Type B pancreatic cell (in vitro differentiated cells): ENCODE results near the gene RAP1GAP. TPM values are rescaled to one million over a fixed set of nuclear protein-coding genes. Genes with fewer than 3 reads are reported as not detected.

Source experiments
- DNase-seq: peaks from one replicate; pipeline ENCODE4 v3.0.0; 2021; ENCODE audit warnings: mixed read lengths; ENCODE audit not compliant: unreplicated experiment; ENCODE audit errors: extremely low spot score
- H3K27ac Mint-ChIP-seq: 2 replicates; pipeline ENCODE4 v1.8.0; 2021; ENCODE audit warnings: mild to moderate bottlenecking, mixed read lengths
- H3K27me3 Mint-ChIP-seq: 2 replicates; pipeline ENCODE4 v1.8.0; 2021; ENCODE audit warnings: mixed read lengths
- H3K36me3 Mint-ChIP-seq: 2 replicates; pipeline ENCODE4 v1.8.0; 2021; ENCODE audit warnings: mixed read lengths
- H3K4me1 Mint-ChIP-seq: one replicate; pipeline ENCODE4 v1.8.0; 2021; ENCODE audit warnings: mixed read lengths; ENCODE audit not compliant: unreplicated experiment
- H3K4me3 Mint-ChIP-seq: 2 replicates; pipeline ENCODE4 v1.8.0; 2021; ENCODE audit warnings: mild to moderate bottlenecking, mixed read lengths
- H3K9me3 Mint-ChIP-seq: 2 replicates; pipeline ENCODE4 v1.8.0; 2021; ENCODE audit warnings: mixed read lengths
- total RNA-seq: library from RNA; stranded (reverse); gene quantifications from 2 replicates; pipeline ENCODE4 v1.2.1, GENCODE V29; 2021; ENCODE audit warnings: low replicate concordance
- TF ChIP-seq, protein P1 (sequence below): fragments of 200-600 bp; sonication (generic); conservative IDR thresholded peaks from 2 replicates; pipeline ENCODE4 v1.5.0; 2021; ENCODE audit warnings: antibody characterized with exemption, mild to moderate bottlenecking

RAP1GAP gene
- total RNA-seq, 1 donor from 2014 or later = 18.5 TPM

DNA sequence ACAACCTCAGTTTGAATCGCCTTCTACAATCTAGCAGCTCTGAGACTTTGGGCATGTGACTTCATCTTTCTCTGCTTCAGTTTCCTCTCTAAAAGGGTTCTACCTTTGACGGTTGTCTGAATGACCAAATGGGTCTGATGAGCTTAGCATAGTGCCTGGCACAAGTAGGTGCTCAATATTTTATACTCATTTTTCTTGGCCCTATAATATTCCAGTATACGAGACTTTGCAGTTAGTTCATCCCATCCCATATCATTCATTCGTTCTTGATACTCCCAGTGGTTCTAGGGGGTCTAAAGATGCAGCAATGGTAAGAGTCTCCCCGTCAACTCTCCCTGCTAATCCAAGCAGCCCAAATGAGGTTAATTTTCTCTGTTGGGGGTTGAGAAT lies 92.4 kb downstream of the RAP1GAP start:
- Mint-ChIP-seq H3K36me3 (no peaks in the 10 kb centered on the region), H3K4me3 (no peak overlapping the region), H3K27ac (no peak overlapping the region), H3K4me1 (peaks cover 6% of the 10 kb centered on the region), H3K27me3 (peaks cover 13% of the 10 kb centered on the region), H3K9me3 (no peaks in the 10 kb centered on the region)
- TF ChIP-seq, protein P1, sequence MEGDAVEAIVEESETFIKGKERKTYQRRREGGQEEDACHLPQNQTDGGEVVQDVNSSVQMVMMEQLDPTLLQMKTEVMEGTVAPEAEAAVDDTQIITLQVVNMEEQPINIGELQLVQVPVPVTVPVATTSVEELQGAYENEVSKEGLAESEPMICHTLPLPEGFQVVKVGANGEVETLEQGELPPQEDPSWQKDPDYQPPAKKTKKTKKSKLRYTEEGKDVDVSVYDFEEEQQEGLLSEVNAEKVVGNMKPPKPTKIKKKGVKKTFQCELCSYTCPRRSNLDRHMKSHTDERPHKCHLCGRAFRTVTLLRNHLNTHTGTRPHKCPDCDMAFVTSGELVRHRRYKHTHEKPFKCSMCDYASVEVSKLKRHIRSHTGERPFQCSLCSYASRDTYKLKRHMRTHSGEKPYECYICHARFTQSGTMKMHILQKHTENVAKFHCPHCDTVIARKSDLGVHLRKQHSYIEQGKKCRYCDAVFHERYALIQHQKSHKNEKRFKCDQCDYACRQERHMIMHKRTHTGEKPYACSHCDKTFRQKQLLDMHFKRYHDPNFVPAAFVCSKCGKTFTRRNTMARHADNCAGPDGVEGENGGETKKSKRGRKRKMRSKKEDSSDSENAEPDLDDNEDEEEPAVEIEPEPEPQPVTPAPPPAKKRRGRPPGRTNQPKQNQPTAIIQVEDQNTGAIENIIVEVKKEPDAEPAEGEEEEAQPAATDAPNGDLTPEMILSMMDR = no peak
- no peak for DNase-seq

DNA sequence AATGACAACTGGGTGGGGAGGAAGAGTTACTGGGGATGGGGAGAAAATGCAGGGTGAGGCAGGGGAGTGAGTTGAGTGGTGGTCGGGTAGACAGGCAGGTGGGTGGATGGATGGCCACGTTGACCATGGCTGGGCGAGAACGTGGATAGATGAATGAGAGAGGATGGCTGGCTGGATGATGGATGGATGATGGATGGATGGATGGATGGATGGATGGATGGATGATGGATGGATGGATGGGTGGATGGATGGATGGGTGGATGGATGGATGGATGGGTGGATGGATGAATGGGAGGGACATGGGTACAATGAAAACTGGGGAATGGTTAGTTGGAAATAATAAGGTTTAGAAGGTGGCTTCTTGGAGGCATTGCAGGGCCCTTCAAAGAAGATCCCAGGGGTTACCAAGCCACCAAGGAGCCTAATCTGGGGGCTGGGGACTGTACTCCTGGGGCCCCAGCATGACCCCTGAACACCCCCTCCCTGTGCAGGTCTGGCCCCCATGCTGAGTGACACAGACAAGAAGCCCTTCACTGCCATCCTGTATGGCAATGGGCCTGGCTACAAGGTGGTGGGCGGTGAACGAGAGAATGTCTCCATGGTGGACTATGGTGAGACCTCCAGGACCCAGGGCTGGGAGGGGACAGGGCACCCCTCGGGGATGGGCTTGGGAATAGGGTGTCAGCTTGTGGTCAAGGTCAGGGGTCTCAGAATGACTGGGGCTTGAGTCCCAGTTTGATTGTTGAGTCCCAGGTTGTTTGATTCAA lies 92.9 kb downstream of the RAP1GAP start:
- Mint-ChIP-seq H3K9me3 (no peaks in the 10 kb centered on the region), H3K36me3 (no peaks in the 10 kb centered on the region), H3K27ac (no peak overlapping the region), H3K4me3 (no peak overlapping the region), H3K27me3 (peaks cover 9% of the 10 kb centered on the region), H3K4me1 (peaks cover 6% of the 10 kb centered on the region)
- TF ChIP-seq, protein P1 = no peak
- DNase-seq = peak; percentile 54

DNA sequence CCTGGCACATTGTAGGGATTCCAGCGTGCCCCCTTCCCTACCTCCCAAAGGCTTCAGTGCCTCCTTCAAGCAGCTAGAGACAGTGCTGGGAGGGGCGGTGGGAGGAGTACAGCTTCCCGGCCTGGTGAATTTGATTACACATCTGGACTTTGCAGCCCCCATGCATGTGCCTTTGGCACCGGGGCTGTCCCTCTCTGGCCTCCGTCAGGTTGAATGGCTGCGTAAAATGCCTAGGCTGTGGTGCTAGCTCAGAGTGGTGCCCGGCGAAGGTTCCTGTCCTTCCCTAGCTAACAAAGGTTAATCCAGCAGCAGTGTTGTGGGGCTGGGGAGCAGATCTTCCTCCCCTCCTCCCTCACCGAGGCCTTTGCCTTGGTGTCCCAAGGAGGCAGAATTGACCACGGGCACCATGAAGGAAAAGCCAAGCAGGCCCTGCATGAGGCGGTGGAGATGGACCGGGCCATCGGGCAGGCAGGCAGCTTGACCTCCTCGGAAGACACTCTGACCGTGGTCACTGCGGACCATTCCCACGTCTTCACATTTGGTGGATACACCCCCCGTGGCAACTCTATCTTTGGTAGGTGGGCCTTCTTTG lies 93.7 kb downstream of the RAP1GAP start:
- H3K36me3 Mint-ChIP-seq = no peaks in the 10 kb centered on the region
- peak; percentile 56 for DNase-seq
- H3K4me3 Mint-ChIP-seq = no peak overlapping the region
- H3K27ac Mint-ChIP-seq = no peak overlapping the region
- H3K9me3 Mint-ChIP-seq = no peaks in the 10 kb centered on the region
- TF ChIP-seq, protein P1 = no peak
- H3K4me1 Mint-ChIP-seq = peaks cover 6% of the 10 kb centered on the region
- H3K27me3 Mint-ChIP-seq = peaks cover 9% of the 10 kb centered on the region

DNA sequence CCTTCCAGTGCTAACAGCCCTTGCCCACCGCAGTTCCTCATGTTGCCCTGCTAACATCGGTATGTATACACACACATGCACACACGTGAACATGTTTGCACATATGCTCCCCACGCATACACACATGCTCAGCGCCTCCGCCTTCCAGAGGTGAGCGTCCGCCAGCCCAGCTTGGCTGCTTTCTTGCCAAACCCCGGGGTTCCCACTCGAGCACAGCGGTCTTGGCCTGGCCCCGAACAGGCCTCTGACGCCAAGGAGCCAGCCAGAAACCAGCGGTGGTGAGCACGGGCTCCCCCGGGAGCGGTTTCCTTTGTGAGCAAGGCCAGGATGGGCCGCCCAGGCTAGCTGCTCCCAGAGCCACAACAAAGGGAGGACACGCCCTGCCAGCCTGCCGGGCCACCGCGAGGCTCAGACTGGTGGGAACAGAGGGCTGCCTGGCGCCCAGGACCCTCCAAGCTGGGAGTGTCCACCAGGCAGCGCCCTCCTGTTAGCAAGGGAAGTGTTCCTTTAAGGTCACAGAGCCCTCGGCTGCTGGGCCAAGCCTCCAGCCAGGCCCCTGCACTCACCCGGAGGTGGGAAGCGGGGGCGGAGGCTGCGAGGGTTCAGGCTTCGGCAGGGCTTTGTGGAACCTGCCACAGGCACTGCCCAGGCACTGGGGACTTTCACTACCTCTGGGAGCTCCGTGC lies 94.5 kb downstream of the RAP1GAP start:
- no peaks in the 10 kb centered on the region for H3K36me3 Mint-ChIP-seq
- H3K27me3 Mint-ChIP-seq = peaks cover 6% of the 10 kb centered on the region
- no peak overlapping the region for H3K4me3 Mint-ChIP-seq
- DNase-seq = peak; percentile 61
- no peak overlapping the region for H3K27ac Mint-ChIP-seq
- no peaks in the 10 kb centered on the region for H3K9me3 Mint-ChIP-seq
- peaks cover 6% of the 10 kb centered on the region for H3K4me1 Mint-ChIP-seq
- TF ChIP-seq, protein P1 = no peak

DNA sequence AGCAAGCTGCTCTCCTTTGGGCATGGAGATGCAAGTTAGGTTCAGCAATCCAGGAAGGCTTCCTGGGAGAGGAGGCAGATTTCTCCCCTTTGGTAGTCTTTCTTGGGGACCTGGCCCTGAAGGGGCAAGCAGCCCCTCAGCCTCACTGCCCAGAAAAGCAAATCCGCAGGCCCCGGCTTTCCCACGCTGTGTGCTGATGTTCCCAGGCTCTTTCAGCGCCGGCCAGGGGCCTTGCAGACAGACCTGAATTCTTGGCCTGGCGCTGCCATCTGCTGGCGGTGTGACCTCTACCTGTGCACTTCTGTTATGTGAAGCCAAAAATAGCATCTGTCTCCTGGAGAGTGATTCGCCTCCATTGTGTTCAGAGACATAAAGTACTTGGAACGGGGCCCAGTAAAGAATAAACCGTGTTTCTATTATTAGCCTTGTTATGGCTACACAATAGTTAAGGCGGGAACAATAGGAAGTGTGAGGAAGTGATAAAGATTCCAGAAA lies 95.1 kb downstream of the RAP1GAP start:
- TF ChIP-seq, protein P1 = peak; percentile 75
- no peaks in the 10 kb centered on the region for H3K9me3 Mint-ChIP-seq
- DNase-seq = no peak
- H3K36me3 Mint-ChIP-seq = no peaks in the 10 kb centered on the region
- H3K27me3 Mint-ChIP-seq = peaks cover 3% of the 10 kb centered on the region
- no peak overlapping the region for H3K27ac Mint-ChIP-seq
- H3K4me1 Mint-ChIP-seq = peaks cover 6% of the 10 kb centered on the region
- H3K4me3 Mint-ChIP-seq = no peak overlapping the region
